Measurements from ENCODE around the gene EPHA1.
A peak's percentile ranks its signal among the peaks of the same experiment; 100 is the strongest.
"Not testable (repeated sequence)": the region's sequence is repeated elsewhere in the genome, so short reads cannot be mapped to it uniquely, and the experiment has no call there.

The EPHA1 gene

GRCh38 chr7:143419880-143420279 is 11.2 kb upstream of the EPHA1 start:
- peak; percentile 89 for DNase-seq (ENCODE audit: low read depth)
- no peak for TF ChIP-seq CTCF (IDR thresholded peaks at IDR 0.05; ENCODE audit: control insufficient read depth, extremely low read depth, insufficient read depth)
- no peak overlapping the region for H3K4me3 ChIP-seq (ENCODE audit: low read depth, low read length)

GRCh38 chr7:143418681-143419458 is 10.2 kb upstream of the EPHA1 start:
- no peak for DNase-seq (ENCODE audit: low read depth)
- no peak for TF ChIP-seq CTCF (IDR thresholded peaks at IDR 0.05; ENCODE audit: control insufficient read depth, extremely low read depth, insufficient read depth)
- no peak overlapping the region for H3K4me3 ChIP-seq (ENCODE audit: low read depth, low read length)

GRCh38 chr7:143417734-143418383 is 9.2 kb upstream of the EPHA1 start:
- no peak for DNase-seq (ENCODE audit: low read depth)
- no peak for TF ChIP-seq CTCF (IDR thresholded peaks at IDR 0.05; ENCODE audit: control insufficient read depth, extremely low read depth, insufficient read depth)

GRCh38 chr7:143416565-143417149 is 8.0 kb upstream of the EPHA1 start:
- DNase-seq (ENCODE audit: low read depth), result peak; percentile 22
- H3K4me3 ChIP-seq (ENCODE audit: low read depth, low read length), result no peak overlapping the region
- peak; percentile 52 for TF ChIP-seq CTCF (IDR thresholded peaks at IDR 0.05; ENCODE audit: control insufficient read depth, extremely low read depth, insufficient read depth)

More at GRCh38 chr7:143417734-143418383, 9.2 kb upstream of the EPHA1 start:
- H3K4me3 ChIP-seq (ENCODE audit: low read depth, low read length), result no peak overlapping the region

- TF ChIP-seq CTCF (IDR thresholded peaks at IDR 0.05; ENCODE audit: control insufficient read depth, extremely low read depth, insufficient read depth), result no peak
- no peak overlapping the region for H3K4me3 ChIP-seq (ENCODE audit: low read depth, low read length)
- no peak for DNase-seq (ENCODE audit: low read depth)
These were observed 7.2 kb upstream of the EPHA1 start for GRCh38 chr7:143415742-143416397.

GRCh38 chr7:143415209-143415608 is 6.6 kb upstream of the EPHA1 start:
- DNase-seq (ENCODE audit: low read depth); H3K4me3 ChIP-seq (ENCODE audit: low read depth, low read length): not testable (repeated sequence)

GRCh38 chr7:143413123-143413522 is 4.5 kb upstream of the EPHA1 start:
- TF ChIP-seq CTCF (IDR thresholded peaks at IDR 0.05; ENCODE audit: control insufficient read depth, extremely low read depth, insufficient read depth), result no peak

More at GRCh38 chr7:143413123-143413522, 4.5 kb upstream of the EPHA1 start:
- no peak overlapping the region for H3K4me3 ChIP-seq (ENCODE audit: low read depth, low read length)
- DNase-seq (ENCODE audit: low read depth), result no peak
